Endometrial microvascular endothelial cells (primary cell): ENCODE results near the gene MARF1. TPM values are rescaled to one million over a fixed set of nuclear protein-coding genes. Genes with fewer than 3 reads are reported as not detected.
"Not testable (repeated sequence)": the region's sequence is repeated elsewhere in the genome, so short reads cannot be mapped to it uniquely, and the experiment has no call there.

ENCODE experiments used
- in situ Hi-C: cut with HindIII; loops from 2 replicates; pipeline ENCODE4 v1.10.0; 2017; ENCODE audit warnings: low sequenced_read_pairs, low pct_unique_long_range_greater_than_20kb; ENCODE audit errors: inconsistent ontology term
- total RNA-seq: library from RNA; depleted of rRNA; stranded (reverse); fragments of >200 nt; gene quantifications from one replicate; pipeline ENCODE4 v1.2.3, GENCODE V29; 2015; ENCODE audit errors: inconsistent ontology term

The MARF1 gene
- total RNA-seq, 1 donor from 2014 or later: 13.7 TPM

DNA sequence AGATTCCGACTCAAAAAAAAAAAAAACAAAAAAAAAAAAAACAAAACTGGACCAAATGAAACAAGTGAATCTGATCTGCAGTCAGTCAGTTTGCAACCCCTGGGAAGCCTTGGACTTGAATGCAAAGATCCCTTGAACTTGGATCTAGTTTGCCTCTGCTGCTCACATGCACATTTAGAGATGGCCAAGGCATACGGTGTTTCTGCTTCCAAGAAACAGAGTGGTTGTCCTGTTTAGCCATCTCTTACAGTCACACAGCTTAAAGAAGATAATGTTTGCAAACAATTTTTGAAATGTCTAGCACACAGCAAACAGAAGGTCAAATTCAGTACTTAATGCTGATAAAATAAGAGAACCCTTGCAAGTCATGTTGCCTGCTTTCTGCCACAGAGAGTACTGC is 11.6 kb upstream of the MARF1 start:
- in situ Hi-C loops: no loop called here

DNA sequence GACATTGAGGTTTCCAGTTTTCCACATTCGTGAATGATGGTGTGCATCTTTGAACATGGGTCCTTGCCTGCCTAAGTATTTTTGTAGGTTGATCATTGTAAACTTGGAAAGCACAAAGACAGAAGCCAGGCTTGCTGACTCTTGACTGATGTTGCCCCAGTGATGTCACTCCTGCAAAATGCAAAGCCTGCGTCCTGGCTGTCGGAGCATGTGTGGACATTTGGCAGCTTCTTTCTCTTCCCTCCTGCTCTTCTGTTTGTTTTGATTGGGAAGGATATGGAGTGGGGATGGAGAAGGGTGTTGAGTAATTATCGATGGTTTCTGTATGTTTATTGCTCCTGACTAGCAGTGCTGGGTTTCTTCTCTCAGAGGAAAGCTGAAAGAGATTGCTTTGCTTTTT is 10.3 kb upstream of the MARF1 start:
- in situ Hi-C loops: no loop called here

DNA sequence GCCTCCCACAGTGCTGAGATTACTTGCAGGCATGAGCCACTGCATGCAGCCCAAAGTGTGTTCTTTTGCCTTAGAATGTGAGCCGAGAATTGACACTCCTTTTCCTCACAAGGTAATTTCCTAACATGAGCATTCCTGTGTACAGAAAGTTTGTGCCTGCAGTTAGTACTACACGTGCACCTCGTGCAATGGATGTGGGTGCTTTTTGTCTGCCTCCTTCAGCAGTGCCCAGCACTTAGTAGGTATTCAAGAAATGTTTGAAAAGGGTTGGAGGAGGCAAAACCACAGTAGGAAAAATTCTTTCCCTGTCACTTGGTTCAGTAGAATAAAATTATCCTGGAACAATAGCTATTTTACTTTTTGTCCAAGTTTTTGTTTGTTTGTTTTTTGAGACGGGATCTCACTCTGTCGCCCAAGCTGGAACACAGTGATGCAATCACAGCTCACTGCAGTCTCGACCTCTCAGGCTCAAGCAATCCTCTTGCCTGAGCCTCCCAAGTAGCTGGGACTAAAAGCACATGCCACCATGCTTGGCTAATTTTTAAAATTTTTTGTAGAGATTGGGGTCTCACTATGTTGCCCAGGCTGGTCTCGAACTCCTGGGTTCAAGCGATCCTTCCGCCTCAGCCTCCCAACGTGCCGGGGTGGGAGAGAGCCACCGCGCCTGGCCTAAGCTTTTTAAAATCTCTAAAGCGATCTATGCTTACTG is 9.5 kb upstream of the MARF1 start:
- in situ Hi-C loops: no loop called here

DNA sequence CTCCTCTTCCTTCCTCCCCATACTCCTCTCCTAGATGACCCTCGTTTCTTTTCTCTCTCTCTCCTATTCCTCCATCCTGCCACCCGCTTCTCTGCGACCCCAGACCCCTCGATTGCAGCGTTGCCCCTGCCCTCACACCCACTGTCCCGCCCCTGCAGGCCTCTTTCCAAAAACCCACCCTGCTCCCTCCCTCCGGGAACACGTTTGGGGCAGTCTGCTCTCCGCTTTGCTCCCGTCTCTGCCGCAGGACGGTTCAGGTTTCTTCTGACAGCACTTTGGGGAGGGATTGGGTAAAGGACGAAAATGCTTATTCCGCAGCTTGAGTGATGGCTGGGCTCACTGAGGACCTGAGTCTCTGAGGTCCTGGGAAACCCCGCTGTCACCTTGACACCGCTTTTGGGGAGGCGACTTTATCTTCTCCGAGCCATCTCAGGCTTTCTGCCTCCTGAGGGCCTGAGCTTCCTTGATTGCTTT is 7.8 kb upstream of the MARF1 start:
- in situ Hi-C loops: no loop called here

DNA sequence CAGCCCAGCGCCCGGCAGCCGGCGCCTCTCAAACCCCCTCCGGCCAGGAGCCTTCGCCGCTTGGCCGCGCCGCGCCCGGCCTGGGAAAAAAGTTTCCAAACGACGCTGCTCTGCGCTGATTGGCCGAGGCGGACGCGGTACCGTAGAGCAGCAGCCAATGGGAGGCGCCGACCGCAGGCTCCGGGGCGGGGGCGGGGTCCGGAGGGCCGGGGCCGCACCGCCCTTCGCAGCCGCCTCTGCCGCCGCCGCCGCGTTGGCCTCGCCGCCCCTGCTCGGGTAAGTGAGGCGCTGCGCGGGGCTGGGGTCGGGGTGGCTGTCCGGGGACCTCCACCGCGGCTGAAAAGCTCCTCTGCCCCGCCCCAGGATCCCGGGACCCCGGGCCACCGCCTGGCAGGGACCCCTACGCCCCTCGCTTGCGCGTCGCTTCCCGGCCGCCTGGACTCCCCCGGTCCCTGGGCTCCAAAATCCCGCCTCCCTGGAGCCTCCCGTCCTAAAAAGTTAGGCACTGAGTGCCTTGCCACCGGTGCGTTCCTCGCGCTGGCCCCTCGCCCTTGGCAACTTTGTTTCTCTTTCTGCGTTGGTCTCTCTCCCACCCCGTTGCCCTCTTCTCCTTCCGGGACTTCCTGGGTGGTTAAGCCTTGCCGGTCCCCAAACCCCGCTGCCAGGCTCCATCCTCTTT is 7.2 kb upstream of the MARF1 start, which contains the start of gene NDE1:
TSS of gene NDE1 (plus strand) at position 227 of the 679 bp plus-strand sequence. CDS start 14,534 bp downstream, outside the sequence.
- in situ Hi-C loops: no loop called here

DNA sequence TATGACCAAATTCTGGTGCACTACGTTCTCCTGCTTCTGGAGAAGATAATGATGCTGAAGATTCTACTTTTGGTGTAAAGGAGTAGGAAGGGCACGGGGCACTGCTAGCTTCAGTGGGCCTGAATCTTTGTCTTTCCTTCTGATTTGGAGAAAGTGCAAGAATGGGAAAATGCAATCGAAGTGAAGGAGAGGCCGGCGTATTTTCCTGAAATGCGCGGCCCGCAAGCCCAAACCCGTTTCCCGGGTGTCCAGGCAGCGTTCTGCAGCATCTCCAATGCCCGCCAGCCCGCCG is 6.7 kb upstream of the MARF1 start:
- in situ Hi-C loops: no loop called here

DNA sequence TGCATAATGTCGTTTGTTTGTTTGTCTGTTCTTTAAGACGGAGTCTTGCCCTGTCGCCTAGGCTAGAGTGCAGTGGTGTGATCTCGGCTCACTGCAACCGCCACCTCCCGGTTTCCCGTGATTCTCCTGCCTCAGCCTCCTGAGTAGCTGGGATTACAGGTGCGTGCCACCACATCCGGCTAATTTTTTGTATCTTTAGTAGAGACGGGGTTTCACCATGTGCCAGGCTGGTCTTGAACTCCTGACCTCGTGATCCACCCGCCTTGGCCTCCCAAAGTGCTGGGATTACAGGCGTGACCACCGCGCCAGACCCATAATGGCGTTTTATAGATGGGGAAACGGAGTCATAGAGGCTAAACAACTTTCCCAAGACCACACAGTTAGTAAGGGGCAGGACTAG is 6.4 kb upstream of the MARF1 start:
- in situ Hi-C loops: not testable (repeated sequence)

DNA sequence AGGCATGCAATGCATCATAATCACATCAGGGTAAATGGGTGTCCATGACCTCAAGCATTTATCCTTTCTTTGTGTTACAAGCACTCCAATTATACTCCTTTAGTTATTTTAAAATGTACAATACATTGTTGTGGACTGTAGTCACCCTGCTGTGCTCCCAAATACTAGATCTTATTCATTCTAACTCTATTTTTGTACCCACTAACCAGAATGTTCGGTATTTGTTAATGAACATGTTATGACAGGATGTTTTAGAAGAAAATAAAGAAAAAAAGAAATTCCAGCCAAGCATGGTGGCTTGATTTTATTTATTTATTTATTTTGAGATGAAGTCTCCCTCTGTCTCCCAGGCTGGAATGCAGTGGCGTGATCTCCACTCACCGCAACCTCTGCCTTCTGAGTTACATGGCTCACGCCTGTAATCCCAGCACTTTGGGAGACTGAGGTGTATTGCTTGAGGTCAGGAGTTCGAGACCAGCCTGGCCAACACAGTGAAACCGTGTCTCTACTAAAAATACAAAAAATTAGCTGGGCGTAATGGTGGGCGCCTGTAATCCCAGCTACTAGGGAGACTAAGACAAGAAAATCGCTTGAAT is 5.3 kb upstream of the MARF1 start:
- in situ Hi-C loops: no loop called here

DNA sequence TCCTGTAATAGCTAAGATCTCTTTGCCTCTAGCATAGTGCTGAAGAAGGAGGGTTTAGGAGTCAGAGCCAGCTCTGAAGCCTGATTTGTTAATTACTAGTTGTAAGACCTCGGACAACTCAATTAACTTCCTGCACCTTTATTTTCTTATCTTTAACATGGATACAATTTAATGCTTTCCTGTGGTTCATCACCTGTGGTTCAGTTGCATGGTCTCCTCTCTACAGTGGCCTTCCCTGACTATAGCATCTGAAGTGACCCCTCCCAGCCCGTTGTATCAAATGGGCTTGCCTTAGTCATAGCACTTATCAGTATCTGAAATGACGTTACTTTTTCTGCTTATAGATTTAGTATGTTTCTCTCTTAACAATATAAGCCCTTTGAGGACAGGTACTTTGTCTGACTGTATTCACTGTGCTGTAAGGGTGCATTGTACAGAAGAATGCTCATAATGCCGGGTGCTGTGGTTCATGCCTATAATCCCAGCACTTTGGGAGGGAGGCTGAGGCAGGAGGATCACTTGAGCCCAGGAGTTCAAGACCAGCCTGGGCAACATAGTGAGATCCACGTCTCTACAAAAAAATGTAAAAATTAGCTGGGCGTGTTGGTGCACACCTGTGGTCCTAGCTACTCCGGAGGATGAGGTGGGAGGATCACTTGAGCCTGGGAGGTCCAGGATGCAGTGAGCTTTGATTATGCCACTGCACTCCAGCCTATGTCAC is 4.5 kb upstream of the MARF1 start:
- in situ Hi-C loops: no loop called here

DNA sequence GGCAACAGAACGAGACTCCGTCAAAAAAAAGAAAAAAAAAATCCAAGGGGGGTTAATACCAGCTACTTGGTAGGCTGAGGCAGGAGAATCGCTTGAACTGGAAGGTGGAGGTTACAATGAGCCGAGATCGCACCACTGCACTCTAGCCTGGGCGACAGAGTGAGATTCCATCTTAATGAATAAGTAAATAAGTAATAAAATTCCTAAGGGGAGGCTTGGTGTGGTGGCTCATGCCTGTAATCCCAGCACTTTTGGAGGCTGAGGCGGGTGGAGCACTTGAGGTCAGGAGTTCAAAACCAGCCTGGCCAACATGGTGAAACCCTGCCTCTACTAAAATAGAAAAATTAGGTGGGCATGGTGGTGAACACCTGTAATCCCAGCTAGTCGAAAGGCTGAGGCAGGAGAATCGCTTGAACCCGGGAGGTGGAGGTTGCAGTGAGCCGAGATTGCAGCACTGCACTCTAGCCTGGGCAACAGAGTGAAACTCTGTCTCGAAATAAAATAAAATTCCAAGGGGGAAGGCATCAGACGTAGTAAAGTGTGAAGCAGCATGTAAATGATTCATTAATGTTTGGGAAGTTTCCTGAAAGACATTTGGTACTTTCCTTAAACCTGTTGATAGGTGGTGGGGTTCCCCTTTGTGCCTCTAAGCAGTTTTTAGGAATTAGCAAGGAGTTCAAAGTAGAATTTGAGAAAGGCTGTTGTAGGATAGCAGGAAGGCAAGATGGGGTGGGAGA is 3.8 kb upstream of the MARF1 start:
- in situ Hi-C loops: not testable (repeated sequence)

DNA sequence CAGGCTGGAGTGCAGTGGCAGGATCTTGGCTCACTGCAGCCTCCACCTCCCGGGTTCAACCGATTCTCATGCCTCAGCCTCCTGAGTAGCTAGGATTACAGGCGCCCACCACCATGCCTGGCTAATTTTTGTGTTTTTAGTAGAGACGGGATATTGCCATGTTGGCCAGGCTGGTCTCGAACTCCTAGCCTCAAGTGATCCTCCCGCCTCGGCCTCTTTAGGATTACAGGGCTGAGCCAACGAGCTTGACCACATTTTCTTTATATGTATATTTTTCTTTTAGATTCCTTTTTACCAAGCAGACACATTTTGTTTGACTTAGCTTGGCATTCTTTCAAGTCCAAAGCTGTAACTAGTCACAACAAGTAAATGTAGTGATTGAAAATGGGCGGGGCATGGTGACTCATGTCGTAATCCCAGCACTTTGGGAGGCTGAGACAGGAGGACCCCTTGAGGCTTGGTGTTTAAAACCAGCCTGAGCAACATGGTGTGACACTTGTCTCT is 2.1 kb upstream of the MARF1 start:
- in situ Hi-C loops: not testable (repeated sequence)

DNA sequence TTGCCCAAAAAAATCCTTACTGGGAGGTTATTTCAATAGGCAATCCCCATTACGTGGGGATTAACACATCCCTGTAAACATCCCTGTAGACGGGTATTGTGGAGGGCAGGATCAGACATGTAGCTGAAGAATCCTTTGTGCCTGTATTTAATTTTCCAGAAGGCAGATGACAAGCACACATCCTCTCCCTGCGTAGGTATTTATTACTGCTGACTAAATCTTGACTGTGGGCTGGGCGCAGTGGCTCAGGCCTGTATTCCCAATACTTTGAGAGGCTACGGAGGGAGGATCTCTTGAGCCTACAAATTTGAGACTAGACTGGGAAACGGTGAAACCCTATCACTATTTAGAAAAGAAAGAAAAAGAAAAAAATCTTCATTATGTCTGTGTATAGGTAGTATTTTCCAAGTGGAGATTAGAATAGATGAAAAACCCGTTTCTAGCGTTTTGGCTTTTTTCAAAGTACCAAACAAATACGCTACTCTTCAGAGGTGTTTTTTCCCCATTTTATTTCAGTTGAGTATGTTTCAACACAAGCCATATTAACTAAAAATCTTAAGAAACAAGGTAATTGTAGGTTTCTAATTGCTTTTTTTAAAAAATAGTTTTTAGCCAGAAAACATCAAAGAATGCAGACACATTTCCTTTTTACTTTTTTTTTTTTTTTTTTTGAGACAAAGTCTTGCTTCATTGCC is 1.5 kb upstream of the MARF1 start:
- in situ Hi-C loops: no loop called here

DNA sequence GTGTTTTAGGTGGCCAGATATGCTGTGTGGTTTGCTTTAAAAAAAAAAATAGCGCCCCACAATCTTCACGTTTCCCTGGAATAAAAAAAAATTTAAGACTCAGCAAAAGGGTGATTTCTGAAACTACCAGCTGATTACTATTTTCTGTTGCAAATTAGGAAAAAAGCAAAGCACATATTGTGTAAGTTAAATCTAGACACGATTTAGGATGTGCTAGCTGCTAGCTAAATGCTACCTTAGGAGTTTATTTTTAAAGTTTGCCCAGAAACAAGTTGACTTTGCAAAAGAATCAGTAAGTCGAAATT is 944 bp upstream of the MARF1 start:
- in situ Hi-C loops: no loop called here

DNA sequence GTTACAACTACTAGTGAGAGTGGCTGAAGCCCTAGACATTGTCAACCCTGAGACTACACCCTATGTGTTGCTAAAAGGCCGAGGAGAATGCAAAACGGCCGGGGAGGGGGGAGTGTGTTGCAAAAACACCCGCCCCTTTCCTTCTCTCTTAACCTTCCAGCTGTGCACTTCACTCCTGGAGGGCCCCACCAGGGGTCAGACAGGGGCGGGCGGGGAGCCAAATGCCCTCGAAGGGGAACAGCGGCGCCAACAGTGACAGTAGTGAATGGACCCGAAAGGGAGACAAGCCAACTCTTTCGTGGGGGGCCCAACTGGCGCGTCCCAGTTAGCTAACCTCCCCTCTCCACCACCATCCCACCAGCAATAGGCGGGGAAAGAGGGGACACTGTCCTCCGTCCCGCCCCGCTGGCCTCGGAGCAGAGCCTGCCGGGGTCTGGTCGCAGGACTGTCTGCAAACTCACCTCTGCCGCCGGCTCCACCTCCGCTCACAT is 352 bp downstream of the MARF1 start:
- in situ Hi-C loops: no loop called here

DNA sequence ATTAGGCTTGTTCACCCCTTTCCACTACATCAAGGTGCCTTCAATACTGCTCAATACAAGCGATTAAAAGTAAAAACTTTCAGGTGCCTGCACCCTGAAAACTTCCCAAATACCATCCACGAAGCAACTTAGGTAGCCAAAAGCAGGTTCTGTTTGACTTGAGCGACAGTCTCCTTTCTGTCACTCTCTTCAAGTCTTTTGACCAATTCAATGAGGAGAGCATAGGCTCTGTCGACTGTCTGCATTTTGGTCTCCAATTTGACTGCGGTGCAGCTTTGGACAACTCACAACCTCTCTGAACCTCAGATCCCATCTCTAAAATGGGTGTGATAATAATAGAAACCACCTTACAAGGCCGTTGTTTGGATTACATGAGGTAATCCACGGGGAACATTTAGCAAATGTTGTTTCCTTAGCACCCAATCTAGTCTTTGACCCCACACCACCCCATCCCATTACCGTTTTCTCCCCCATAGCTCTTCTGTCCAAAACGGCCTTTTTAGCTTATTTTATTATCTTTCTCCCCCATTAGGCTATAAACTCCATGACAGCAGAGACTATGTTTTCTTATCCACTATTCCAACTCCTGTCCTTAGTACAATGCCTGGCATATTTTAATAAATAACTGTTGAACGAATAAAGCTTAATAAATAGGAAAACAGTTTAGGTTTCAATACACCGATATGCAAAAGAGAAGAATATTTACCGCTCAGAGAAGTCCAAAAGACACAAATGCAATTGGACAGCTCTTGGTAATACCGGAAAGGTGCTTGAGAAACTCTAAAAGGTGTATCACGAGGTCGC is 999 bp downstream of the MARF1 start:
- in situ Hi-C loops: no loop called here

DNA sequence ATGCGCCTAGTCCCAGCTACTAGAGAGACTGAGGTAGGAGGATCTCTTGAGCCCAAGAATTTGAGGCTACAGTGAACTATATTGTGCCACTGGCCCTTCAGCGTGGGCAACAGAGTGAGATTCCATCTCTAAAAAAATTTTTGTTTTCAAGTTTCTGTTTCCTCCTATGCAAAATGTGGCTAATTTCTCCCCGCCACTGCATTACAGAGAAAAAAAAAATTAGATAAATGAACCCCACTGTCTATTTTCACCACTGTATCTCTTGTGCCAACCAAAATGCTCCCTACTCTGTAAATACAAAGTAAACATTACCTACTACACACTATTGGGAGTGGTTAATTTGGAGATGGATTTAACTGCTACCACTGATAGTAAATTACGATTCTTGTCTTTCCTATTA is 2.0 kb downstream of the MARF1 start:
- in situ Hi-C loops: no loop called here

DNA sequence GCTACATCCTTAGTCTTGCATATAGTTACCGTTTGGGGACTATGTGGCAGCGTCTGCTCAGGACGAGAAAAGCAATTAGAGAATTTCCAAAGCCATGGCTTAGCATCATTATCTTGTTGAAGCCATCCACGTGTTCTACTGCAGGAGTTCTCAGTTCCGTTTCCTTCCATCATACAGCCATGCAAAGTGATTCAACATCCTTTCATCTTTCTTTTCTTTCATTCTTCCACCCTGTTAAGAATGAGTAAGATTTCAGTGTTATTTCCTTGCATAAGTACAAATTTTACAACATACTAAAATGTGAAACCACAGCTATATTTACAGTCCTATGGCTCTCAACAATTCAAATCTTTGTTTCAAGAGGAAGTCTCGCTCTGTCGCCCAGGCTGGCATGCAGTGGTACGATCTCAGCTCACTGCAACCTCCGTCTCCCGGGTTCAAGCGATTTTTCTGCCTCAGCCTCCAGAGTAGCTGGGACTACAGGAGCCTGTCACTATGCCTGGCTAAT is 3.8 kb downstream of the MARF1 start:
- in situ Hi-C loops: no loop called here
